HCEC 1CT (cell line): ENCODE data around the gene TOM1L1.

Experiments
- DNase-seq: peaks from one replicate; pipeline ENCODE4 v3.0.0-alpha.2; 2017

The TOM1L1 gene

DNA sequence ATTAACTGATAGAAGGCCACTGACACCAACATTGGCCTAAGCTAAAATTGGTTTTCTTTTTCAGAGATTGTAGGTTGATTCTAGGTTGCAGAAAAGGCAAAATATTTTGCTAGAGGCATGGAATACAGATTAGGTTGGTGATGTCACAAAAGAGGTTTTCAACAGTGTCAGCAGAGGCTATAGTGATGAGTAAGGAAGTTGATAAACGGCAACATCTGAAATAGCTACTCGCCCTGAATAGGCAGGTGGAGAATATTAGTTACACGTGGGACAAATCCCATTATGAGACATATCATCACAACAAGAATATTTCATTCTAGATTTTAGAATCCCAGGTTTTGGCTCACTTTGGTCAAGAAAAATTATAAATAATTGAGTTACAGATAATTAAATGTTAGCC is 1.5 kb upstream of the TOM1L1 start:
- no peak for DNase-seq

DNA sequence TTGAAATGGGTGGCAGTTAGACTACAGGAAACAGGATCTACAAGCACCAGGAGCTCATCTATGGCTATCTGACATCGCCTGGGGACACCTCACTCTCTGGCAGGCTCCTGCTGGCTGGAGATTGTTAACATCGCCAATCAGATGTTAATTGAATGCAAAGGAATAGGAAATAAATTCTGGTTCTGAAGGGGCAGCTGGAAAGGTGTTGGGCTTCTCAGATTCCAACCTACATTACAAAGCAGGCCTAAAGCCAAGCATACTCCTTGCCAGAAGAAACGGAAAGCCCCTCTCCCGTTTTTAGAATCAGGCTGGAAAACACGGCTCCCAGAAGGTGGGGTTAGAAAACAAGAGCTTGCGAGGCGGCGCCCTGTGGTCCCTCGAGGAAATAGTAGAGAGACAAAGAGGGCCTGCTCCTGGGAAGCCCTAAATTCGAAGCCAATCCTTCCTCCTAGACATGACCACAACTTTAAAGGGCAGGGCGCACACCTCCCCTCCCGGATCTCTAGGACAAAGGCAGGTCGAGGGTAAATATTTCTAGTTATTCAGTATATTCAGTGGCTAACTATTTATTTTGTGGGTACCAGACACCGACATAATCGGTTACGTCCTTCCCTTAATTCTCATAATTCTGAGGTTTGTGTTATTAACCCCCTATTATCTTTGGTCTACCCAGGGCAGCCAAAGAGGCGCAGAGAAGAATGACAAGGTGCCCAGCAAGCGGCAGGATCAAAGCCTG is 763 bp upstream of the TOM1L1 start:
- DNase-seq = no peak

DNA sequence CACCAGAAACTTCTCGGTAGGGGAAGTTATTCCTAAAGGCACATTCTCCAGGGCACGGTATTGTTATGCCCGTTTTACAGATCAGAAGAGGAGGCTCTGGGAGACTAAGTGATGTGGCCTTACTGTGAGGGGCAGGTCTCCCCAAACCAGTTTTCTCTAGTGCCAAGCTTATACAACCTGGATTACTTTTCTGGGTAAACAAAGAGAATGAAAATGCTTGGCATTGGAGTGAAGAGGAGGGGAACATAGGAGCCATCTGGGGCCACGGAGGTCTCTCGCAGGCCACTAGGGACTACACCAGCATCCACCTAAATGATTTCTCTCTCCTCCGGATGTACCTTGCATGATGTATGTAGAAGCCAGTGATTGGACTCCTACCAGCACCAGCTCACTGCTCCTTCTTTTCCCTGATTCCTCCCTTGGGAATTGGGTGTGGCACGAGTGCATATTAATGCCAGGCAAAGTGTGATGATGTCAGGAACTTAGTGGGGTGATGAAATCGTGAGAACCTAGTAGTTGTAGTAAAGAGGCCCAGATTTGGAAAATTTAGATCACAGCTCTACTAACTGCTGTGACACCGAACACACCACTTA is 674 bp downstream of the TOM1L1 start:
- DNase-seq = peak; percentile 61

DNA sequence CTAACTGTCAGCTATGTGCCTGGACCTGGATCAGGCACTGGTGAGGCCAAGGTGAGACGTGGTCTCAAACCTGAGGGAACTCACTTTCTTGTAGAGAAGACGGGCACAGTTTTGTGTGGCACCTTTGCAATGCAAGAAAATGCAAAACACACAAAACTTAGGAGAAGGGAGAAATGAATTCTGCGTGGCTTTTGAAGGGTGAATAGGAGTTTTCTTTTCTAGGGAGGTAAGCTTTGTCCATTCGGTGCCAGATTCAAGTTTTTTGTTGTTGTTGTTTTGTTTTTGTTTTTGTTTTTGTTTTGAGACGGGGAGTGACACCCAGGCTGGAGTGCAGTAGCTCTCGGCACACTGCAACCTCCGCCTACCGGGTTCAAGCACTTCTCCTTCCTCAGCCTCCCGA is 1.4 kb downstream of the TOM1L1 start:
- DNase-seq = no peak

DNA sequence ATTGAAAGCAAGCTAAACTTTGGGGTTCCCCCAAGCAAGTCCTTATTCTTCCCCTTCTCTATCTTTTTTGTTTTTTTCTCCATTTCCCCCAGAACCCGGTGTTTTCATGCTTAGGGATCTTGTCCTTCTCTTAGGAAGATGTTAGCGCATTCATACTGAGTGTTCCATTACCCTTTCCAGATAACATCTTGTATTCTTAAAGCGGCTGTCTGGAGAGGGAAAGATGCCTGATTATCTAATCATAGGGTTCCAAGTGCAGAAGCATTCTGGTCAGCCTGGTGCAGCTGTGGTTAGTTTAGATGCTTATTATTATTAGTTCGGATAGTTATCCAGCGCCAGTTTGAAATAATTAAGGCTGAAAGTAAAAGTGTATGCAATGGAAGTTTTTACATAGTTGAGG is 2.0 kb downstream of the TOM1L1 start:
- DNase-seq = no peak

DNA sequence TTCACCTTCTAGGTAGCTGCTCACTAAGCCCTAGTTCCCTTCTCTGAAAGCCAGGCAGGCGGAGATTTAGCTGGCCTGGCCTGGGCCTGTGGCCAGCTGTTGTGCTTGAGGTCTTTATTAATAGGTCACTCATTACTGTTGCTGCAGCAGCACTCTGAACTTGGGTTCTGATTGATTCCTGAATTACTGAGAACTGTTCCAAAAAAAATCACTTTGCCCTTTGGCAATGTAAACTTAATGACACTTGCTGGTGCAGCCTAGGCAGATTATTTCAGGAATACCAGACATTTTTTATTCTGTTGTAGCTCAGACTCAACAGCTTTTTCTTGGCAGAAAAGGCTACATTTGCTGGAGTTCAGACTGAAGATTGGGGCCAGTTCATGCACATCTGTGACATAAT is 2.7 kb downstream of the TOM1L1 start:
- no peak for DNase-seq

DNA sequence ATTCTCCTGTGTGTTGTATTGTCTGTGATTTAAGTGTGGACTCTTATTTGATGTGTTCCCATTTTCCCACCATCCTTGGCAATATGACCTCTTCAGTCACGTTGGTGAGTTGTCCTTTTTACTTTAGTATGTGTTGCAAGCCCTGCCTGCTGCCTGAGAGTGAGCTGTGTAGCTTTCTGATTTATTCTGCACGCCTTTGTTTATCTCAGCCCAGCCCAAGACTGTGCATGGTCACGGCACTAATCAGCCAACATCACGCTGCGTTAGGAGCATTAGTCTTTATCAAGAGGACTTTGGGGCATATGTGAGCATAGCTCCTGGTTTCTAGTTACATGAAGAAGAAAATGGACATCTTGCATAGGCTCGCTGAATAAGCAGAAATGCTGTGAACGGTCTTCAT is 6.0 kb downstream of the TOM1L1 start:
- no peak for DNase-seq

DNA sequence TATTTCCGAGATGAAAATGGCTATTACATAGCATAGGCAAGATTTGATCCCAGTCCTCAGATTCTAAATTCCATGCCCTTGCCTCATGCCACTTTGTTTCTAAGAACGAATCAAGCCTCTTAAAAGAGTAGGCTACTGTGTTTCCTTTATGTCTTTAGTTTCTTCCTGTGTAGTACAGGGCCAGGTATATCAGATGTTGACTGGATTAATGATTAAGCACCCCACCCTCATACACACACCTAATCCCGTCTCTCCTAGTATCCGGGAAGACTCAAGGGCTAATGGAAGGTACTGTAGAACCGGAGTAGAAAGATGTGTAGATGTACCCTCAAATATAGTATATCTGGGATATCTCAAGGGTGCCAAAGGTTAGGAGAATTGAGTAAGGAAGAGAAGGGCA is 6.7 kb downstream of the TOM1L1 start:
- DNase-seq = no peak

DNA sequence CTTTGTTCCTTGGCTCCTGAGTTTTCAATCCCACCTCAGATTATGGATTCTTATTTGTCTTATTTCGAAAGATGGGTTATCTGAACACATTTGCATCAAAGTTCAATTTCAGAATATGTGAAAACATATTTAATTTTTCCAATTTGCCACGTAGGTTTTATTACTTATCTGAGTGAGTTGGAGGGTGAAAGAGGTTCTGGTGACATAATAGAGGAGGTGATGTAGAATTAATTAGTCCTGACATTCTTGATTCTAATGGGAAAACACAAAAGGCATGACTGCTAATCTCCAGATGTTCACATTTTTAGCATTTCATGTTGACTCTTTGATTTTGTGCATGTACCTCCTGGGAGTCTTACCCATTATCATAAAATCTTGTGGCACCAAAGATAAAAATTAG is 9.1 kb downstream of the TOM1L1 start:
- DNase-seq = no peak

DNA sequence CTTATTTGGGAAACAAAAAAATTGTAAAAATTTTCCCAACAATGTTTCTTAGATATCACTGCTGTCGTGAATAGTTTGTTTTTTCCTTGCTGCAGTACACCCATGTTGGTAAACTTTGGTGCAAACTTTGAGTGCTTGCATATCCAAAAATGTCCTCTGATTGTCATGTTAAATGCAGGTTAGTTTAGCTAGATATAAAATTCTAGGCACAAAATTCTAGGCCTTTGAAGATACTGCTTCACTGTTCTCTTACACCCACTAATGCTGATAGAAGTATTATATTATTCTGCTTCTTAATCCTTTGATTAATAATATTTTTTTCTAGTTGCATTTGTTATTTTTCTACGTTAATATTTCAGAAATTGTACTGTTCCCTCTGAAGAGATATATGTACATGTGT is 16.1 kb downstream of the TOM1L1 start:
- DNase-seq = no peak

DNA sequence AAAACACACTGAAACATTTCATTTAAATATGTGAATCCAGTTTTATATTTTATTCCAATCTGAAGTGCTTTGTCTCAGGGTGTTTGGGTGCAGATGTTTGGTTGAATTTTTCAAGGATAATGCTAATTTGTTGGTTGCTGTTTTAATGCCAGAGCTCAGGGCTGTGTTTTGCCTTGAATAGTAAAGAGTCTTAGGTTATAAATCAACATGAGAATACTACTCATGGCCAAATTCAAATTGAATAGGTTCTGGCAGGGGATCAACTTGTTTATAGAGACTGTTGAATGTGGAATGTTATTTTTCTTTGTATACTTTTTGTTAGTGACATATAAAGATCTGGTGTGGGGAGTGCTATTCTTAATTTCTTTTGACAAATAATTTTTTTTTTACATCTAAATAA is 18.8 kb downstream of the TOM1L1 start:
- DNase-seq = no peak

DNA sequence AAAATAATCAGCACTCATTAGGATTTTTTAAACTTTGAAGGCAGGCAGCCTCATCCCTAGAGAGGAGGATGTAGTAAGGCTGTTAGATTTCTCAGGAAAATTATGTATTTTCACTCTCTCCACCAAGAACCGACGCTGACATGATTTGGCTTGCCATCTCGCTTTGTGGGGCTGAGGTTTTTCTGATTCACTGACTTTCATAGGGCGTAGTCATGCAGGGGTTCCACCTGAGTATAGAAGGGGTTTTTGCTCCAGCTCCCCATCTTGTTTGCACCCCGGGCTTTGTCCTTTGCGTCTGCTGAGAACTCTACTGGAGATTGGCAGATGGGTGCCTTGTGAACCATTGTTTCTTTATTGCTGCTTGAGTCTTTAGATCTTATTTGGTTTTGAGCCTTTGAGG is 20.2 kb downstream of the TOM1L1 start:
- no peak for DNase-seq

DNA sequence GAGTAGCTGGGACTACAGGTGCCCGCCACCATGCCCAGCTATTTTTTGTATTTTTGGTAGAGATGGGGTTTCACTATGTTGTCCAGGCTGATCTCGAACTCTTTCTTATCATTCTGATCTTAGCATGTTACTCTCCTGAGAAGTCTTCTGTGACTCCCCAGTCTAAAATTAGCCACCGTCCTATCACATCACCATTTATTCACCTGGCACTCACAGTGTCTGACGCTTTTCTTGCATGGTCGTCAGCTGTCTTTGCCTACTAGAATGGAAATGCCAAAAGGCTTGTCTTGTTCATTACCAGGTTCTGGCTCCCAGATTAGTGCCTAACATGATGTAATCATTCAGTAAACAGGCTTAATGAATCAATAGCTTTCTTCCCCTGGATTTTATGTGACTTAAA is 23.8 kb downstream of the TOM1L1 start:
- no peak for DNase-seq

DNA sequence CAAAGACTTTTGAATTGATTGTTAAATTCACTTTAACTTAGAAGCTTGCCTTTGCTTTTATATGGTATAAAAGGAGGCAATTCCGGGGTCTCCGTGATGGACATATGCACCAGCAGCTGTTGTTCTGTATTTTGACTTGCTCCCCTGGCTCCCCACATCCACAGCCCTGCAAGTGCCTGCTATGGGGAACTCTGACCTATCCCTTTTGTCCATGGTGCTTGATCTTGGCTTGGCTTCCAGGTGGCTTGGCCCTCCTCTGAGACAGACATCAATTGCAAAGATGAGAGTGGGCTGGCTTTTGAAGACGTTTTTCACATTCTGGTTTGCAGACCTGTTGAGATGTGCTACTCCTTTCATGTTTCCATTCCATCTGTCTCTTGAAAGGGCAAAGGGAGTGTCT is 26.9 kb downstream of the TOM1L1 start:
- DNase-seq = no peak

DNA sequence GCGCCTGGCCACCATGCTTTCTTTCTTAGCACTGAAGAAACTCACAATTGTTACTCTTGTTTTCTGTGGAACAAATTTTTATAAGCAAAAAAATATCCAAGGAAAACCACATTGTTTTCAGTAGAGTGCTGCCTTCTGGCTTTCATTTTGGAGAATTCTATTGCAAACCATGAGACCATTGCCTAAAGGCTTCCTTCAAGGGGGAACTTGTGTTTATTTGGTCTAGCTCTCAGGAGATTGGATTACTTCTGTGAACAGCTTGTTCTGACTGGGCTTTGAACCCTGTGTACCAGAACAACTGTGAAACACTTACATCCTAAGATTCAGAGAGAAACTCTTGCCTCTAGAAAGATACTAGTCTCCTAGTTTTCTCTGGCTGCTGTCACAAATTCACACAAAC is 32.1 kb downstream of the TOM1L1 start:
- DNase-seq = no peak

DNA sequence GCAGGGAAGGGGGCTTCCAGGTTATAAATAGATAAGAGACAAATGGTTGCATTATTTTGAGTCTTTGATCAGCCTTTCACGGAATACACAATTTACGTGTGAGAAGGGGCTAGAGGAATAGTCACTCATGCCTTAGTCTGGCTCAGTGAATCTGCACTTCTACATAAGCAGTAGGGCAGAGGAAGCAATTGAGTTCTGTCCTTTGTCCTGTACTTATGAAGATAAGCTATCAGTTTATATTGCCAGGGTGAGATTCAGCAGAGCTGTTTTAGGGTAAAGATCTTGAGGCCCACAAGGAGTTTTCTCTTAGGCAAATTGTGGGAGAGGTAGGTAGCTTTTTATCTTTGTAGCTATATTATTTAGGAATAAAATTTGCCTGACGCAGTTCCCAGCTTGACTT is 33.3 kb downstream of the TOM1L1 start:
- no peak for DNase-seq

DNA sequence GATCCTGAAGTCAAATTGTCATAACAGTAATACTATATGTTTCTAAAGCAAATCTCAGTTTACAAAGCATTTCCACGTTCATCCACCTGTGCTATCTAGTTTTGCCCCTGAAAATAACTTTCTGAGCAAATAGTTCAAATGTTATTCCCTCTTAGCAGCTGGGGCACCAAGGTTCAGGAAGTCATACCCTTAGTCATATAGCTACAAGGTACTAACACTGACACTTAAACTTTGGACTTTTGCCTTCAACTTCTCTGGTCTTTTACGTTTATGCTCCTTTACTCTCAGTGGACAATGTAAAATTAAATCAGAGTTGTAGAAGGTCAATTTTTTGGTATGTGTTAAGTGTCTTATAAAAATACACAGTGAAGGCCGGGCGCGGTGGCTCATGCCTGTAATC is 34.8 kb downstream of the TOM1L1 start:
- DNase-seq = no peak

DNA sequence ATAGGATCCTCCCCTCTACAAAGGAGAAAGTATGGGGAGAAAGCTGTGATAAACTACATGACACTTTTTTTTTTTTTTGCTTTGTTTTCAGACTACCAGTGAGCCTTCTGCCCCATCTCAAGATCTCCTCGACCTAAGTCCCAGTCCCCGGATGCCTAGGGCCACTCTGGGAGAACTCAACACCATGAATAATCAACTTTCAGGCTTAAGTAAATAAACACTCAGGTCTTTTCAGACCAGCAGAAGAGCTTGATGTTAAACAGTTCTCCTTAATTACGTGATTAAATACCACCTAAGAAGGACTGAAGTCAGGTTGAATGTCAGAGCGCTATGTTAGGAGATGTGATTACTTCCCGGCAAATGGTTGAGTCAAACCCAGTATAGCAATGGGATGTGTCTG is 36.4 kb downstream of the TOM1L1 start:
- no peak for DNase-seq

DNA sequence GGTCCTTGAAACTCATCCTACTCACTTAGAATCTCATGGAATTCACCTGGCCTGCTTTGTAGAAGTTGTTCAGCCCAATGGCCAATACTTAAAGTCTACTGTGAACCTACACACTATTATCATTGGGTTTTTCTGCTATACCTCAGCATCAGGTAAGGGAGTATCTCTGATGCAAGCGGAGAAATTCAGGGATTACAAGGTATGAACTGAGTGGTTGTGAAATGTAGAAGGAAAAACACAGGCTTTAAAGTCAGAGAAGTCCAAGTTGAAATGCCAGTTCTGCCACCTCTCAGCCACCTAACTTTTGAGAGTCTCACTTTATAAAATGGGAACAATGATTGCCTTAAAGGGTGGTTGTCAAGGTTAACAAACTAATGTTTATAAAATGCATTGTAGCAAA is 36.8 kb downstream of the TOM1L1 start:
- DNase-seq = no peak

DNA sequence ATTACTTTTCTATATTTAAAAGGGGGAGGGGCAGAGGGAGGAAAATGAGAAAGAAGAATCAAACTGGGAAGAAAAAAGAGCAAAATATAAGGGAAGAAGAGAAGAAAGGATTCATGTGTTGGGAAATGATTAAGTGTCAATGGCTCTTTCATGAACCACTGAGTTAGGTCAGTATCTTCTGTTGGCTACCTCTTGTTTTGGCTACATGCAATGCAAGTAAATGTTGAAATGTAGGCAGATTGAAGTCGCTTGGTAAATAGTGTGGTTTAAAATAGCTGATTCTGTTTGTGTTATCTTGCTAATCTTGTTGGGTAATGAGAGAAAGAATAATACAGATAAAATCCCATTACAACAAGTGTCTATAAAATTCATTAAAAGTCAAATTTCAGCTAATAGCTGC is 40.6 kb downstream of the TOM1L1 start:
- no peak for DNase-seq

DNA sequence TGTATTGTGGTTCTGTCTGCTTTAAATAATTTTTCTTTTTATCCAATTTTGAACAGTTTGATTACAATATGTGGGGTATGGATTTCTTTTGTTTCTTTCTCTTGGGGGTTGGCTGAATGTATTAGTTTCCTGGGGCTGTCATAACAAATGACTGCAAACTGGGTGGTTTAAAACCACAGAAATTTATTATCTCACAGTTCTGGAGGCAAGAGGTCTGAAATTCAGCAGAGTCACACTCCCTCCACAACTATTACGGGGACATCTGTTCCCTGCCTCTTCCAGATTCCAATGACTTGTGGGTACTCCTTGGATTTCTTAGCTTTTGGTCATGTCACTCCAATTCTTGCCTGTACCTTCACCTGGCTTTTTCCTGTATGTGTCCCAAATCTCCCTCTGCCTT is 44.1 kb downstream of the TOM1L1 start:
- DNase-seq = peak; percentile 9

DNA sequence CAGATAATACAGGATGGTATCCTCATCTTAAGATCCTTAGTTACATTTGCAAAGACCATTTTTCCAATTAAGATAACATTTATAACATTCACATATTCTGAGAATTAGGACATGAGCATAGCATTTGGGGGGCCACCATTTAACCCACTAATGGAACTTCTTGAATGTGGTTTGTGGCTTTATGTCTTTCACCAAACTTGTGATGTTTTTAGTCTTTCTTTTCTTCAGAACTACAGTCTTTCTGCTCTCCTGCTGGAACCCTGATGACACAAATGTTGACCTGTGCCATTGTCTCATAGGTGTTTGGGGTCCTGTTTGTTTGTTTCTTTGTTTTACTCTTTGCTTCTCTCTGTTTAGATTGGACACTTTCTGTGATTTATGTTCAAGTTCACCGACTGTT is 44.6 kb downstream of the TOM1L1 start:
- no peak for DNase-seq

DNA sequence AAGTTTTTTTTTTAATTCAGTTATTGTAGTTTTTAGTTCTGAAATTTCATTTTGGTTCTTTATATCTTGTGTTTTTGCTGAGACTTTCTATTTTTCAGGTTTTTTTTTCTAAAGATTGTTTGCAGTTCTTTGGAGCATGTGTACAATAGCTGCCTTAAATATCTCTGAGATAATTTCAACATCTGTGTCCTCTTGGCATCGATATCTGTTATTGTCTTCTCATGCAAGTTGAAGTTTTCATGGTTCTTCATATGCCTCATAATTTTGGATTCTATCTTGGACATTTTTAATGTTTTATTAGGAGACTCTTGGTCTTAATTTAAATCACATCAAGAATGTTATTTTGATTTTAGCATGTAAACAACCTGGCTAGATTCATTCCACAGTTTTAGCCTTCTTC is 45.0 kb downstream of the TOM1L1 start:
- no peak for DNase-seq

DNA sequence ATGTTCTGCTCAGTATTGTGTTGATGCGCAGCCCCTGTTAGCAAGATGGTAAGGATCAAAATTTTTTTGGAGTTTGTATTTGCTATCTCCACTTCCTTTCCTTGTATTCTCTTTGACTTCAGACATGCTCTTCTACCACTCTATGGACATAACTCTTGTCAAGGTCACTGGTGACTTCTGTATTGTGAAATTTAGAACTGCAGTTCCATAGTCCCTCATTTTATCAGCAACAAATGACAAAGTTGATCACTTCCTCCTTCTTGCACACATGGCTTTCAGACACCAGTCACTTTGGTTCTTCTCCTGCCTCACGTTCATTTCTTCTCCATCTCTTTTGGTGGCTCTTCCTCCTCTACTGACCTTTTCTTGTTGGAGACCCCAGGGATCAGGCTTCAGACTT is 46.7 kb downstream of the TOM1L1 start:
- no peak for DNase-seq

DNA sequence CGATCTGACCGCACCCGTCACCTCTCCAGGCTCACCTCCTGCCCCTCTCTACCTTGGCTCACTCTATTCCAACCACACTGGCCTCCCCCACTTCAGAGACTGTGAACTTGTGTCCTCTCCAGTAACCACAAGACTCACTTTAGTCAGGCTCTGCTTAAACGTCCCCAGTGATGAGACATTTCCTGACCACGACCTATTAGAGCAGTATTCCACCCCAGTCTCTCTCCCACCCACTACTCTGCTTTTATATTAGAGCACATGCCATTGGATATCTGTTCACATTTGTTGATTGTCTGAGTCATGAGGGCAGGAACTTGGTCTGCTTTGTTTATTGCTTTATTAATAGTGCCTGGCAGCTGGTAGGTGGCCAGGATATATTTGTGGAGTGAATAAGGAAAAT is 47.7 kb downstream of the TOM1L1 start:
- peak; percentile 93 for DNase-seq
